ENCODE results near the gene RHBDL1. TPM values are rescaled to one million over a fixed set of nuclear protein-coding genes. Genes with fewer than 3 reads are reported as not detected.

RHBDL1 gene
- polyA plus RNA-seq, 1 donor = 2.6 TPM

DNA sequence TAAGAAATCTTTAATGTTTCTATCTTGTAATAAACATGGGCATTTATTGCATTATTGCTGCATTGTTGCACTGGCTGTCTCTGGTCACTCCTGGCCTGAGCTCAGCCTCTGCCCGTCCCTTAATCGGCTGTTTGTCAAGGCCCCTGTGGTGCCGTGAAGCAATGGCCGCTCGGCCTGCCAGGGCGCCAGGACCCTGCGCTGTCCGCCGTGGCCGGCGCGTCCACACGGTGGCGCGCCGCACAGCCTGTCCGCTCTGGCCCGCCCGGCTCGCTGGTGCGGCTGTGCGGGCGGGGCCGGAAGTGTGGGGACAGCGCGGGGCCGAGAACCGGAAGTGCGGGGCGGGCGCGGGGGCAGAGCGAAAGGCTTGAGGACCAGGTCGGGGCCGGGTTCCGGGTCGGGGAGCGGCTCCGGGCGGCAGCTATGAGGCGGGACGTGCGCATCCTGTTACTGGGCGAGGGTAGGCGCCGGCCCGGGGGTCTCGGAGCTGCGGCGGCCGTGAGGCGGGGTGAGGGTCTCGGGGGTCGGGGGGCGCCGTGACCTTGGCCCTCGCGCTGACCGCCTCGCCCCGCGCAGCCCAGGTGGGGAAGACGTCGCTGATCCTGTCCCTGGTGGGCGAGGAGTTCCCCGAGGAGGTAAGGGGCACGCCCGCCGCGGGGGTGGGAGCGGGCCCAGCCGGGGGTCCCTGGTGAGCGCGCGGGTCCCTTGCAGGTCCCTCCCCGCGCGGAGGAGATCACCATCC is 7.5 kb upstream of the RHBDL1 start, which contains the start of gene RHOT2:
Gene RHOT2 (plus strand): TSS at position 353 of the 739 bp plus-strand sequence. CDS start 68 bp downstream, at position 421.
- Histone ChIP-seq H3K4me1 (ENCODE audit: control insufficient read depth, insufficient read depth, low read length) (peaks cover 14% of the 10 kb centered on the region), H3K36me3 (ENCODE audit: control insufficient read depth, insufficient read depth, low read length) (peaks cover 39% of the 10 kb centered on the region), H3K27ac (ENCODE audit: low read length) (peak within 1 kb of the TSS; percentile 38), H3K4me3 (ENCODE audit: low read length) (peak within 1 kb of the TSS; percentile 91), H3K27me3 (ENCODE audit: control insufficient read depth, insufficient read depth, low read length) (no peaks in the 10 kb centered on the region), H3K9me3 (ENCODE audit: control insufficient read depth, low read depth, low read length) (peaks cover 2% of the 10 kb centered on the region)
- peak; percentile 90 to 92 for DNase-seq
- no CpG with 5 or more reads among the region's 78 CpGs for WGBS (ENCODE audit: insufficient coverage, low lambda C conversion rate)

DNA sequence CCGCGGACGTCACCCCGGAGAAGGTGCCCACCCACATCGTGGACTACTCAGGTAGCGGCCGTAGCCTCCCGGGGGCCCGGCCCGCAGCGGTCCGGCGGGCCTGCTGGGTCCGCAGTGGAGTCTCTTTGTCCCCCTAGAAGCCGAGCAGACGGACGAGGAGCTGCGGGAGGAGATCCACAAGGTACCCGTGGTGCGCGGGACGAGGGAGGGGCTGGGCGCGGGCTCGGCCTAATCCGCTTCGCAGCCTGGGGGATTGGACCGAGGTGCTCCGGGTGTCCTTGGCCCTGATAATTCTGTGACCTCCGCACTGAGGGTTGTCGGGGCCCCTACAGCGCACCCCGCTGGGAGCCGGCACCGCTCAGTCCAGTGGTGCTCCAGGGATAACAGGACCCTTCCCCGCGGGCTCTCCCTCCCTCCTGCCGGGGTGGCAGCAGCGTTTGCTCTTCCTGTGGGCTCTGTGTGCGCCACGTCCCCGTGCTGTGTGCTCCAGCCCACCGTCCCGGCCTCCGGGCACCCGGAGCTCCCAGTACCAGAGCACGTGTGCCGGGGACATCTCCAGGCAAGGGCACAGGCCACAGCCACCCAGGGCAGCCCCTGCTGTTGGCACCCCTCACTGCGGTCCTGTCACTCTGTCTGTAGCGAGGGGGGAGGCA is 6.8 kb upstream of the RHBDL1 start:
- WGBS (ENCODE audit: insufficient coverage, low lambda C conversion rate) = no CpG with 5 or more reads among the region's 50 CpGs
- no peak for DNase-seq
- H3K4me1 ChIP-seq (ENCODE audit: control insufficient read depth, insufficient read depth, low read length) = peaks cover 14% of the 10 kb centered on the region
- peaks cover 42% of the 10 kb centered on the region for H3K36me3 ChIP-seq (ENCODE audit: control insufficient read depth, insufficient read depth, low read length)
- no peaks in the 10 kb centered on the region for H3K27me3 ChIP-seq (ENCODE audit: control insufficient read depth, insufficient read depth, low read length)
- H3K9me3 ChIP-seq (ENCODE audit: control insufficient read depth, low read depth, low read length) = peaks cover 2% of the 10 kb centered on the region
- no peak overlapping the region for H3K27ac ChIP-seq (ENCODE audit: low read length)
- H3K4me3 ChIP-seq (ENCODE audit: low read length) = peak overlapping the region; percentile 91

- no peak for DNase-seq
- no peaks in the 10 kb centered on the region for H3K27me3 ChIP-seq (ENCODE audit: control insufficient read depth, insufficient read depth, low read length)
Measured at GRCh38 chr16:669666-670065, 5.8 kb upstream of the RHBDL1 start.

GRCh38 chr16:670485-671352 is 4.8 kb upstream of the RHBDL1 start:
- Histone ChIP-seq H3K36me3 (ENCODE audit: control insufficient read depth, insufficient read depth, low read length) (peaks cover 44% of the 10 kb centered on the region), H3K27ac (ENCODE audit: low read length) (no peak overlapping the region), H3K9me3 (ENCODE audit: control insufficient read depth, low read depth, low read length) (peaks cover 2% of the 10 kb centered on the region), H3K4me3 (ENCODE audit: low read length) (no peak overlapping the region), H3K4me1 (ENCODE audit: control insufficient read depth, insufficient read depth, low read length) (peaks cover 26% of the 10 kb centered on the region), H3K27me3 (ENCODE audit: control insufficient read depth, insufficient read depth, low read length) (peaks cover 2% of the 10 kb centered on the region)
- no CpG with 5 or more reads among the region's 52 CpGs for whole genome bisulfite sequencing (ENCODE audit: insufficient coverage, low lambda C conversion rate)
- no peak for DNase-seq

More at GRCh38 chr16:669666-670065, 5.8 kb upstream of the RHBDL1 start:
- no CpG with 5 or more reads among the region's 13 CpGs for WGBS (ENCODE audit: insufficient coverage, low lambda C conversion rate)
- Histone ChIP-seq H3K4me1 (ENCODE audit: control insufficient read depth, insufficient read depth, low read length) (peaks cover 18% of the 10 kb centered on the region), H3K9me3 (ENCODE audit: control insufficient read depth, low read depth, low read length) (peaks cover 2% of the 10 kb centered on the region), H3K4me3 (ENCODE audit: low read length) (no peak overlapping the region), H3K27ac (ENCODE audit: low read length) (no peak overlapping the region), H3K36me3 (ENCODE audit: control insufficient read depth, insufficient read depth, low read length) (peaks cover 44% of the 10 kb centered on the region)

GRCh38 chr16:671353-672131 is 3.9 kb upstream of the RHBDL1 start:
- H3K9me3 ChIP-seq (ENCODE audit: control insufficient read depth, low read depth, low read length) = peaks cover 5% of the 10 kb centered on the region
- H3K4me1 ChIP-seq (ENCODE audit: control insufficient read depth, insufficient read depth, low read length) = peaks cover 33% of the 10 kb centered on the region
- no peak overlapping the region for H3K4me3 ChIP-seq (ENCODE audit: low read length)
- peaks cover 44% of the 10 kb centered on the region for H3K36me3 ChIP-seq (ENCODE audit: control insufficient read depth, insufficient read depth, low read length)
- no peak for DNase-seq
- H3K27me3 ChIP-seq (ENCODE audit: control insufficient read depth, insufficient read depth, low read length) = peaks cover 2% of the 10 kb centered on the region
- WGBS (ENCODE audit: insufficient coverage, low lambda C conversion rate) = no CpG with 5 or more reads among the region's 40 CpGs
- H3K27ac ChIP-seq (ENCODE audit: low read length) = no peak overlapping the region

DNA sequence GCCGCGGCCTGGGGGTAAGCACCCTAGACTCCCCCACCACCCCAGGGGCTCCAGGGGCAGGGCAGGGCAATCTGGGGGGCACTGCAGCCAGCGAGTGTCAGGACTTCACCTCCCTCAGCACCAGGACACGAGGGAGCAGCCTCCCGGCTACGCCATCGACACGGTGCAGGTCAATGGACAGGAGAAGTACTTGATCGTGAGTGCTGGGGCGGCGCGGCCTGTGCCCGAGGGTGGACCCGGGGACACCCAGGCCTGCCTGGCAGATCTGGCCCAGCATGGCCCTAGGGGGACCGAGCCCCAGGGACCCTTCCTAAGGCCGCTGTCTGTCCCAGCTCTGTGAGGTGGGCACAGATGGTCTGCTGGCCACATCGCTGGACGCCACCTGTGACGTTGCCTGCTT is 3.1 kb upstream of the RHBDL1 start:
- Histone ChIP-seq H3K4me1 (ENCODE audit: control insufficient read depth, insufficient read depth, low read length) (peaks cover 39% of the 10 kb centered on the region), H3K36me3 (ENCODE audit: control insufficient read depth, insufficient read depth, low read length) (peaks cover 44% of the 10 kb centered on the region)

GRCh38 chr16:672851-673250 is 2.6 kb upstream of the RHBDL1 start:
- H3K9me3 ChIP-seq (ENCODE audit: control insufficient read depth, low read depth, low read length) = peaks cover 5% of the 10 kb centered on the region
- H3K4me3 ChIP-seq (ENCODE audit: low read length) = no peak overlapping the region
- WGBS (ENCODE audit: insufficient coverage, low lambda C conversion rate) = no CpG with 5 or more reads among the region's 21 CpGs
- H3K27me3 ChIP-seq (ENCODE audit: control insufficient read depth, insufficient read depth, low read length) = peaks cover 4% of the 10 kb centered on the region
- peaks cover 35% of the 10 kb centered on the region for H3K4me1 ChIP-seq (ENCODE audit: control insufficient read depth, insufficient read depth, low read length)
- DNase-seq = no peak
- peaks cover 44% of the 10 kb centered on the region for H3K36me3 ChIP-seq (ENCODE audit: control insufficient read depth, insufficient read depth, low read length)
- no peak overlapping the region for H3K27ac ChIP-seq (ENCODE audit: low read length)

More for the DNA sequence above, 3.1 kb upstream of the RHBDL1 start:
- no peak overlapping the region for H3K4me3 ChIP-seq (ENCODE audit: low read length)
- DNase-seq = no peak
- H3K27me3 ChIP-seq (ENCODE audit: control insufficient read depth, insufficient read depth, low read length) = peaks cover 4% of the 10 kb centered on the region
- WGBS (ENCODE audit: insufficient coverage, low lambda C conversion rate) = no CpG with 5 or more reads among the region's 19 CpGs
- no peak overlapping the region for H3K27ac ChIP-seq (ENCODE audit: low read length)
- peaks cover 5% of the 10 kb centered on the region for H3K9me3 ChIP-seq (ENCODE audit: control insufficient read depth, low read depth, low read length)

DNA sequence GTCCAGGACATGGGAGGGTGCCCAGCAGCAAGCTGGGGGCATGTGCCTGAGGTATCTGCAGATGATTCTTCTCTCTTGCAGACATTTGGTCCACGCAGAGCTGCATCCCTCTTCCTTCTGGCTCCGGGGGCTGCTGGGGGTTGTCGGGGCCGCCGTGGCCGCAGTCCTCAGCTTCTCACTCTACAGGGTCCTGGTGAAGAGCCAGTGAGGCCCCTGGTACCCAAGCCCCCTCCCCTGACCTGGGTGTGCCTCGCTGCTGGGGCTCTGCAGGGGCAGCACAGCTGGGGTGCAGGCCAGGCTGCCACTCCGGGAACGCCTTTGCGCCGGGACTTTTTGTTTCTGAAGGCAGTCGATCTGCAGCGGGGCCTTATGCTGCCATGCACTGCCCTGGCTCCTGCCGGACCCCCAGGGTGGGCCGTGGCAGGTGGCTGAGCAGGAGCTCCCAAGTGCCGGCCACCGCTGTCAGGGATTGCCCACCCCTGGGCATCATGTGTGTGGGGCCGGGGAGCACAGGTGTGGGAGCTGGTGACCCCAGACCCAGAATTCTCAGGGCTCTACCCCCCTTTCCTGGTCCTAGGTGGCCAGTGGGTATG is 2.0 kb upstream of the RHBDL1 start:
- H3K4me1 ChIP-seq (ENCODE audit: control insufficient read depth, insufficient read depth, low read length) = peaks cover 35% of the 10 kb centered on the region
- peaks cover 44% of the 10 kb centered on the region for H3K36me3 ChIP-seq (ENCODE audit: control insufficient read depth, insufficient read depth, low read length)
- H3K27me3 ChIP-seq (ENCODE audit: control insufficient read depth, insufficient read depth, low read length) = peaks cover 4% of the 10 kb centered on the region
- WGBS (ENCODE audit: insufficient coverage, low lambda C conversion rate) = no CpG with 5 or more reads among the region's 18 CpGs
- H3K9me3 ChIP-seq (ENCODE audit: control insufficient read depth, low read depth, low read length) = peaks cover 5% of the 10 kb centered on the region
- H3K4me3 ChIP-seq (ENCODE audit: low read length) = no peak overlapping the region
- no peak overlapping the region for H3K27ac ChIP-seq (ENCODE audit: low read length)
- no peak for DNase-seq

DNA sequence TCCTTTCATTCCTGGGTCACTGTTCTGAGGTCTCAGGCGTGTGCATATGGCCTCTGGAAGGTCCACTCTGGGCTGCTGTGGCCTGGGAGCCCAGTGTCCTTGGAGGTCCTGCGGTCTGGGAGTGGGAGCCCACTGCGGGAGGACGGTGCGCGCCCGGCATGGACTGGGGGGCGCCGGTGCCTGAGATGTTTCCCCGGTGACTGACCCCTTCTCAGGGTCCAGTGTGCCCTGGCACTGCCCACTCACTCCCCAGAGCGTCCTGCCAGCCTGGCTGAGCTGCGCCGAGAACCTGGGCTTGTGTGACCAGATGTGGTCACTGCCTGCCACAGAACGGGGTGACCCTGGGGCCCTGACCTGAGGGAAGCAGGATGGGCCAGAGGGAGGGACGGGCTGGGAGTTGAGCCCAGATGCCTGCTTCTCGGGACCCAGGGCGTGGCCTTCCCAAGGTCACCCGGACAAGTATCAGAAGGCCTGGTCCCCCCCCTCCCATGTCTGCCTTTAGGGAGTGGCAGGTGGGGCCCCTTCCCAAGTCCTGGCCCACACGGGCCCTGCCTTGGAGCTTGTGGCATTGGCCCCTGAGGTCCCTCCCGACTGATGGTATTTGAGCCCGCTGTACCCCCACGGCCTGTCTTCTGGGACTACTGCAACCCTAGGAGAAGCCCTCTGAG is 1.1 kb upstream of the RHBDL1 start:
- H3K27ac ChIP-seq (ENCODE audit: low read length) = no peak overlapping the region

More for the DNA sequence above, 1.1 kb upstream of the RHBDL1 start:
- no CpG with 5 or more reads among the region's 22 CpGs for WGBS (ENCODE audit: insufficient coverage, low lambda C conversion rate)
- no peak for DNase-seq
- Histone ChIP-seq H3K36me3 (ENCODE audit: control insufficient read depth, insufficient read depth, low read length) (peaks cover 44% of the 10 kb centered on the region), H3K4me1 (ENCODE audit: control insufficient read depth, insufficient read depth, low read length) (peaks cover 30% of the 10 kb centered on the region), H3K9me3 (ENCODE audit: control insufficient read depth, low read depth, low read length) (peaks cover 5% of the 10 kb centered on the region), H3K27me3 (ENCODE audit: control insufficient read depth, insufficient read depth, low read length) (peaks cover 4% of the 10 kb centered on the region), H3K4me3 (ENCODE audit: low read length) (no peak overlapping the region)

Data from large intestine (tissue), 3 donors.